Activated naive CD4-positive, alpha-beta T cell treated with anti-CD3 and anti-CD28 coated beads, Interleukin-2, amount 50 U/mL, for 16 hours (primary cell): ENCODE data around the gene FIP1L1.

Experiments
- DNase-seq: peaks from one replicate; pipeline ENCODE4 v3.0.0-alpha.2; 2020

Gene FIP1L1

GRCh38 chr4:53507671-53508286, 130.3 kb downstream of the FIP1L1 start:
- DNase-seq = no peak

DNA sequence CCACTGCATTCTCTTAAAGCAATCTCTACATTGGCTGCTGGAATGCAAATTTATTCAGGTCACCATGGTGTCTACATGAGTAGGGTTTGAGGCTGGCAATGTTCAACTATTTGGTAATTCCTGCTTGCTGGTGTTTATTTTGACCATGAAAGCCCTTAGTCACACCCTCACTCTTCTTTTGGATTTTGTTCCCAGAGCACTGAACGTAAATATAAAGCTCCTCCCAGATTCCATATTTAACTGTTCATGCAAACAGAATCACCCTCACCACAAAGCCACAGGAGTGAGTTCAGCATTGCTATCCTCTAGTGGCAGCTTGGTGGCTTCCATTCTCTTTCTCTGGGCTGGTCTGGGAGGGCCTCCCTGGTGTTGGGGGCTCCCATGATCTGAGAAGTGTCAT, 131.0 kb downstream of the FIP1L1 start:
- no peak for DNase-seq

GRCh38 chr4:53510321-53510720, 132.9 kb downstream of the FIP1L1 start:
- DNase-seq = no peak
